ENCODE results near the gene MCOLN3.

Gene MCOLN3

DNA sequence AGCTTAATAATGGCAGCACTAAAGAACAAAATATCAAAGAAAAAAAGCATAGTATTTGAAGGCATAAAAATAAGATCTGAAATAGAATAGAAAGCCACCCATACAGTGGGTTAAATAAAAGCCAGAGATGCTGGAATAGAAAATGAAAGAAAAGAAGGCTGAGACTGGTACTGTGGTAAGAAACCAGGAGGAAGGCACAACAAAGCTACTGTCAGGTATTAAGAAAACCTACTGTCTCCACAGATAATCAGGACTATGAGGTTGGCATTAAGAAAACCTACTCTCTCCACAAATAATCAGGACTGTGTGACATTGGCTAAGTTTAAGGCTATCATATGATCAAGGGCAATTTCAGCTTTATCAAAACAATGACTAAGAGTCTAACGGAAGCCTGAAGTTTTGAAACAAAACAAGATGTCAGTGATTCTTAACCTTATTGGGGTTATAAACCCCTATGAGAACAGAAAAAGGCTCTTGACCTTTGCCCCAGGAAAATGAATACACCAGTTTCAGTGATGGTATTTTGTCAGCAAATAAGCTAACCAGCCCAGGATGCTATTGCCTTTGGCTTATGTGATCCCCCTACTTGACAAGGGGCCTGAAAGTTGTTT is 75.8 kb downstream of the MCOLN3 start:
- TF ChIP-seq, protein P1, sequence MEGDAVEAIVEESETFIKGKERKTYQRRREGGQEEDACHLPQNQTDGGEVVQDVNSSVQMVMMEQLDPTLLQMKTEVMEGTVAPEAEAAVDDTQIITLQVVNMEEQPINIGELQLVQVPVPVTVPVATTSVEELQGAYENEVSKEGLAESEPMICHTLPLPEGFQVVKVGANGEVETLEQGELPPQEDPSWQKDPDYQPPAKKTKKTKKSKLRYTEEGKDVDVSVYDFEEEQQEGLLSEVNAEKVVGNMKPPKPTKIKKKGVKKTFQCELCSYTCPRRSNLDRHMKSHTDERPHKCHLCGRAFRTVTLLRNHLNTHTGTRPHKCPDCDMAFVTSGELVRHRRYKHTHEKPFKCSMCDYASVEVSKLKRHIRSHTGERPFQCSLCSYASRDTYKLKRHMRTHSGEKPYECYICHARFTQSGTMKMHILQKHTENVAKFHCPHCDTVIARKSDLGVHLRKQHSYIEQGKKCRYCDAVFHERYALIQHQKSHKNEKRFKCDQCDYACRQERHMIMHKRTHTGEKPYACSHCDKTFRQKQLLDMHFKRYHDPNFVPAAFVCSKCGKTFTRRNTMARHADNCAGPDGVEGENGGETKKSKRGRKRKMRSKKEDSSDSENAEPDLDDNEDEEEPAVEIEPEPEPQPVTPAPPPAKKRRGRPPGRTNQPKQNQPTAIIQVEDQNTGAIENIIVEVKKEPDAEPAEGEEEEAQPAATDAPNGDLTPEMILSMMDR (IDR thresholded peaks at IDR 0.05; ENCODE audit: low read depth, low read length) = no peak
- H3K4me3 ChIP-seq (ENCODE audit: low read depth, low read length) = no peak overlapping the region
- no peaks in the 10 kb centered on the region for H3K27me3 ChIP-seq
- no peak for DNase-seq
- no peaks in the 10 kb centered on the region for H3K9me3 ChIP-seq
- no peaks in the 10 kb centered on the region for H3K36me3 ChIP-seq
- no peaks in the 10 kb centered on the region for H3K4me1 ChIP-seq

- Histone ChIP-seq H3K4me1 (no peaks in the 10 kb centered on the region), H3K9me3 (no peaks in the 10 kb centered on the region)
Measured at GRCh38 chr1:84971957-84972356, 76.3 kb downstream of the MCOLN3 start.

GRCh38 chr1:84969489-84970250 is 78.6 kb downstream of the MCOLN3 start:
- TF ChIP-seq, protein P1 (IDR thresholded peaks at IDR 0.05; ENCODE audit: low read depth, low read length) = no peak
- H3K4me1 ChIP-seq = no peaks in the 10 kb centered on the region
- no peaks in the 10 kb centered on the region for H3K9me3 ChIP-seq
- H3K4me3 ChIP-seq (ENCODE audit: low read depth, low read length) = no peak overlapping the region
- no peaks in the 10 kb centered on the region for H3K36me3 ChIP-seq
- DNase-seq = no peak
- no peaks in the 10 kb centered on the region for H3K27me3 ChIP-seq

More at GRCh38 chr1:84971957-84972356, 76.3 kb downstream of the MCOLN3 start:
- H3K27me3 ChIP-seq = no peaks in the 10 kb centered on the region
- TF ChIP-seq, protein P1 (IDR thresholded peaks at IDR 0.05; ENCODE audit: low read depth, low read length) = no peak
- H3K36me3 ChIP-seq = no peaks in the 10 kb centered on the region
- DNase-seq = no peak
- H3K4me3 ChIP-seq (ENCODE audit: low read depth, low read length) = no peak overlapping the region

DNA sequence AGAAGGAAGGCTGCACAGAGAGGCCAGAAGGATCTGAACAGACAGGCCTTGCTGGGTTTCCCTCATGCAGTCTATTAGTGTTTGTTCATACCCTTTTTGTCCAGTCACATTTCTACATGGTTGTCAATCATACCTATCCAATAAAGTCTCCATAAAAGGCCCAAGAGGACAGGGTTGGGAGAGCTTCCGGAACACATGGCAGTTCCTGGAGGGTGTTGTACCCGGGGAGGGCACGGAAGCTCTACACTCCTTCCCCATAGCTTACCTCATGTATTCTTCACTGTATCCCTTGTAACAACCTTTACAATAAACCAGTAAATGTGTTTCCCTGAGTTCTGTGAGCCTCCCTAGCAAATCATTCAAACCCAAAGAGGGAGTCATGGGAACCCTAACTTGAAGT is 79.4 kb downstream of the MCOLN3 start:
- TF ChIP-seq, protein P1 (IDR thresholded peaks at IDR 0.05; ENCODE audit: low read depth, low read length) = no peak
- no peaks in the 10 kb centered on the region for H3K4me1 ChIP-seq
- H3K9me3 ChIP-seq = no peaks in the 10 kb centered on the region
- DNase-seq = no peak
- H3K4me3 ChIP-seq (ENCODE audit: low read depth, low read length) = no peak overlapping the region
- no peaks in the 10 kb centered on the region for H3K27me3 ChIP-seq
- no peaks in the 10 kb centered on the region for H3K36me3 ChIP-seq

DNA sequence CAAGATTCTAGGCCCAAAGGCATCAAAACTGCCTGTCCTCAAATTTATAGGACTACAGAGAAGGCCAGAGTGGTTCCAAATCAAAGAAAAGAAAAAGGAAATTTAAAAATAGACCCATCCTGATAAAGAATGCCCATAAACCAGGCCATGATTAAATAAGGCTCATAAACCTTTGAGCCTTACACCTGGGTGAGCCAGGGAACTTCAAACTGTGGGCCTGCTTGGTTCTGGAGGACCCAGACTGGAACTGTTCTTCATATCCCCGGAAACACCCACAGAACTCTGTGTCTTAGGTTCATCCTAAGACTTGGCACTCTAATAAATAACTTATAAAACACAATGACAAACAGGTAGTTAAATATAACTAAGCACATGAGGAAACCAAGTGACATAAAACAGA is 80.2 kb downstream of the MCOLN3 start:
- no peak overlapping the region for H3K4me3 ChIP-seq (ENCODE audit: low read depth, low read length)
- DNase-seq = no peak
- H3K36me3 ChIP-seq = no peaks in the 10 kb centered on the region
- no peaks in the 10 kb centered on the region for H3K9me3 ChIP-seq
- H3K4me1 ChIP-seq = no peaks in the 10 kb centered on the region
- TF ChIP-seq, protein P1 (IDR thresholded peaks at IDR 0.05; ENCODE audit: low read depth, low read length) = no peak
- no peaks in the 10 kb centered on the region for H3K27me3 ChIP-seq

Data from BE2C (cell line).